Medulla oblongata (tissue), 1 donor: ENCODE measurements around the gene LRTM2.

Experiments
- DNase-seq: peaks from one replicate; pipeline ENCODE4 v3.0.0-alpha.2; 2015; ENCODE audit errors: extremely low spot score

Gene LRTM2

DNA sequence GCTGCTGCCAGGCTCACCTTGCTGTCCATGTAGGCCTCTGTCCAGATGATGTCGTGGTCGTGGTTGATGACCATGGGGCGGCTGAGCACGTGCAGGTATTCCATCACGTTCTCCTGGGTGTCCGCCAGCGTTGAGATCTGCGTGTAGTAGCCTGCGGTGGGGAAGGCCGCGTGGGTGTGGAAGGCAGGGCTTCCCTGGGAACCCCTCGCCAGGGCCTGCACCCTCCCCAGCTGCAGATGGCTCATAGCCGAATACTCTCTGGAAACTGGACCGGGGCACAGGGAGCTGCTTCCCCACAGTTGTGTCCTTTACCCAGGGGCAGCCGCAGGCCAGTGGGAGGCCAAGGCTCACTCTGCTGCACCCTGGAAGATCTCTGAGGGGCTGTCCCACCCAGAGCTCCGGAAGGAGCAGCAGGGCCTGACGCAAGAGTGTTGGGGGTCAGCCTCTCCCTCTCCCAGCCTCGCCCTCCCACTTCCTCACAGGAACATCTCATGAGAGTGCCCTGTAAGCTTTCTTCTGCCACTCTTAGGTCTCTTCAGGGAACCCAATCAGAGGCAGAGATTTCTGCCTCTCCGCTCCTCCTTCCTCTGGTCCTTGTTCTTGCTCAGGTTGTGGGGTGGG, 62.6 kb downstream of the LRTM2 start:
- no peak for DNase-seq

GRCh38 chr12:1883513-1883912, 63.1 kb downstream of the LRTM2 start:
- DNase-seq = no peak

GRCh38 chr12:1884651-1885050, 64.3 kb downstream of the LRTM2 start:
- DNase-seq = no peak

- DNase-seq = no peak
Observed at GRCh38 chr12:1885082-1885596, 64.8 kb downstream of the LRTM2 start.

- no peak for DNase-seq
Observed at GRCh38 chr12:1885599-1886245, 65.4 kb downstream of the LRTM2 start.
